Mucosa of descending colon (tissue), 3 donors: Measurements from ENCODE around the gene SEMA3B. TPM values are rescaled to one million over a fixed set of nuclear protein-coding genes. Genes with fewer than 3 reads are reported as not detected.

Experiments
- ATAC-seq: fragments of 200-7000 bp; cut with Tn5 transposase; one replicate; pipeline ENCODE4 v1.9.1; 2020; ENCODE audit warnings: mild to moderate bottlenecking, moderate library complexity
- DNase-seq, 3 donors: peaks; one replicate each; pipeline ENCODE4 v3.0.0-alpha.2; 2020
- H3K36me3 ChIP-seq: fragments of 200-600 bp; one replicate; pipeline ENCODE4 v1.8.0; 2021; ENCODE audit warnings: low read depth, mild to moderate bottlenecking
- H3K4me1 ChIP-seq: fragments of 200-600 bp; one replicate; pipeline ENCODE4 v1.8.0; 2021; ENCODE audit warnings: low read depth, mild to moderate bottlenecking
- H3K4me3 ChIP-seq: fragments of 200-600 bp; one replicate; pipeline ENCODE4 v1.8.0; 2021; ENCODE audit warnings: mild to moderate bottlenecking
- H3K9me3 ChIP-seq: fragments of 200-600 bp; one replicate; pipeline ENCODE4 v1.8.0; 2021; ENCODE audit warnings: mild to moderate bottlenecking
- CTCF ChIP-seq: fragments of 200-600 bp; IDR thresholded peaks from one replicate; pipeline ENCODE4 v1.8.0; 2022; ENCODE audit warnings: antibody characterized with exemption, mild to moderate bottlenecking
- intact Hi-C, 2 donors: fragments of 100-400 bp; cut with DNase I in 1 of 2; cut with micrococcal nuclease in 1 of 2; formaldehyde crosslinking; loops; one replicate each; pipeline versions ENCODE4 v1.11.0 to v1.11.1; 2022; cut with DNase I, micrococcal nuclease
- long read RNA-seq, 2 donors: library from polyadenylated mRNA; unstranded; transcript quantifications; one replicate each; pipeline ENCODE4 v2.0.0, GENCODE V29; 2019 to 2021
- total RNA-seq, 3 donors: library from RNA; stranded (reverse); fragmentation: NEBNext Ultra II Directional in 2 of 3; extraction: Animal tissue kit (Norgen Biotek cat#: 25700) in 2 of 3; gene quantifications; one replicate each; pipeline versions ENCODE4 v1.2.1 to v1.2.4, GENCODE V29; 2021 to 2023
- donor health status: DM: no; HTN: no; CAD: no; lungs with moderate emphysema.
- donor health status: DM: no; HTN: no; CAD: no.
- donor health status: DM: no; HTN: yes; CAD: no.

Gene SEMA3B
- 100 to 1,000 TPM in 1 of 3 donors, 10 to 100 TPM in 2; 42.0 to 129 (median 59.2) TPM for total RNA-seq
- long read RNA-seq, donor 1, transcript SEMA3B-213 (18 exons, 2,925 nt): minor isoform, 23 of 205 reads
- long read RNA-seq, donor 1, transcript SEMA3B-207 (14 exons, 2,710 nt): minor isoform, 6 of 205 reads
- long read RNA-seq, donor 1, transcript SEMA3B-204 (17 exons, 2,755 nt): major isoform, 37 of 205 reads
- long read RNA-seq, donor 1, transcript SEMA3B-212 (17 exons, 2,958 nt): minor isoform, 32 of 205 reads
- long read RNA-seq, donor 1, partial matches to known transcripts: 34 of 205 reads
- long read RNA-seq, donor 1, other reads (novel, unspliced or antisense): 72 of 205 reads
- long read RNA-seq, donor 2, transcript SEMA3B-212 (17 exons, 2,958 nt): major isoform, 9 of 28 reads
- long read RNA-seq, donor 2, transcript SEMA3B-204 (17 exons, 2,755 nt): minor isoform, 5 of 28 reads
- long read RNA-seq, donor 2, partial matches to known transcripts: 3 of 28 reads
- long read RNA-seq, donor 2, other reads (novel, unspliced or antisense): 11 of 28 reads

GRCh38 chr3:50268703-50269451 is at the start of gene SEMA3B:
SEMA3B (plus strand) TSS chr3:50269147; CDS start chr3:50269241, 94 bp downstream.
- Histone ChIP-seq H3K4me1 (peaks cover 56% of the 10 kb centered on the region), H3K9me3 (no peaks in the 10 kb centered on the region), H3K4me3 (no peak within 1 kb of the TSS), H3K36me3 (no peaks in the 10 kb centered on the region)
- peak; percentile 88 to 92 (median 89) for DNase-seq
- ATAC-seq: peak; percentile 76
- no peak for TF ChIP-seq CTCF
- intact Hi-C loops: no loop called here

DNA sequence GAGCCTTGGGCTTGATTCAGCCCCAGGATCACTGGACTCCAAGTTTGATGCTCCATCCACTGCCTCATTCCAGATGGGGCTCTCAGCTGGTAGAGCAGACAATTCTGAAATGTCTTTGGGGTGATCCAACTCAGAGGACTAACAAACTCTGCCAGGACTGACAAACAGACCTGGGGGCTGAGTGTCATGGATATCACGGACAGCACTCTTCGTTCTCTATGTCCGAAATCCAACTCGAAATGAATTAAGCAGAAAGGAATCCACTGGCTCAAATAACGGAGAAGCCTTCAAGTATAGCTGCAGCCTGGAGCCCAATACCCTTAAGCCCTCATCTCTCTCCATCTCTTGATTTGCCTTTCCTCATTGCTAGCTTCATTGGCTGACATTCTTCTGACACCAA is 49.7 kb upstream of the SEMA3B start:
- no peaks in the 10 kb centered on the region for H3K9me3 ChIP-seq
- H3K4me1 ChIP-seq: no peaks in the 10 kb centered on the region
- H3K4me3 ChIP-seq: no peak overlapping the region
- TF ChIP-seq CTCF: no peak
- no peak for ATAC-seq
- DNase-seq: no peak
- intact Hi-C loops: no loop called here
- no peaks in the 10 kb centered on the region for H3K36me3 ChIP-seq

- Histone ChIP-seq H3K4me1 (no peaks in the 10 kb centered on the region), H3K36me3 (no peaks in the 10 kb centered on the region), H3K4me3 (no peak overlapping the region), H3K9me3 (no peaks in the 10 kb centered on the region)
- intact Hi-C loops: loop anchor here in 1 of 2 donors (10.0 kb wide), 1 partner anchor 55 kb away; the partner anchor contains the start of gene LSMEM2
- DNase-seq: no peak
- no peak for ATAC-seq
- TF ChIP-seq CTCF: no peak
These were observed 48.8 kb upstream of the SEMA3B start for GRCh38 chr3:50220109-50220508.

GRCh38 chr3:50221051-50221410 is 47.9 kb upstream of the SEMA3B start:
- intact Hi-C loops: loop anchor here in 1 of 2 donors (10.0 kb wide), 1 partner anchor 54 kb away; the partner anchor contains the start of gene LSMEM2
- TF ChIP-seq CTCF: no peak
- no peaks in the 10 kb centered on the region for H3K9me3 ChIP-seq
- peaks cover 3% of the 10 kb centered on the region for H3K4me1 ChIP-seq
- ATAC-seq (no peak), DNase-seq (no peak)
- no peaks in the 10 kb centered on the region for H3K36me3 ChIP-seq
- no peak overlapping the region for H3K4me3 ChIP-seq

DNA sequence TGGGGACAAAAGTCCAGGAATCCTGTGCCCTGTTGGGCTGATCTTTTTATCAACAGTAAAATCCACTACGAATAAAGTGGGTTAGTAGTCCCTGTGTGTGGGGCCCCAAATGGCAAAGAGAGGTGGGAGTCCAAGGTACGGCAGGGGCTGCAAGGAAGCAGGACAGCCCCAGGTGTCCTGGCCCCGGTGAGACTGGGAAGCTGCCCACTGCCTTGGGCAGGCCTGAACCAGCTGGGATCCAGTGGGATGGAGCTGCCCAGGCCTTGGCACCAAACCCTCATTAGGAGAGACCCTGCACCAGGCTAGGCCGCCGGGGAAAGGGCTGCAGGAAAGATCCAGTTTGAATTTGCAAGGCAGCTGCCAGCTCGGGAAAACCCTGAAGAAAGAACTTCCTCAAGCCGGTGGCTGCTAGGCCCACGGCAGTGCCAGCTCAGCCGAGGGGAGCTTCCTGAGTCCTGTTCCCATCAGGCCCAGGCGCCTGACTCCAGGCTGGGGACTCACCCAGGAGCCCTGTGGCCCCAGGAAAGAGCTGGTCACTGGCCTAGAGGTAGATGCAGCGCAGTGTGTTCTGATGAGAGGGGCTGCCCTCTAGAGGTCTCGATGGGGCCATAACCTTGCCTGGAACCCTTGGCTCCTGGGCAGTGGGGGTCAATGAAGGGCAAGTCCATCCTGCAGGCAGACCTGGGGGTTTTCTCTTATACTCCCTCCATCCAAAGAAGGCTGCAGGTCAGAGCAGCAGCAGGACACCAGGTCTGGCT is 47.4 kb upstream of the SEMA3B start:
- no peak for TF ChIP-seq CTCF
- intact Hi-C loops: loop anchor here in 1 of 2 donors (10.0 kb wide), 1 partner anchor 53 kb away; the partner anchor contains the start of gene LSMEM2
- no peak for ATAC-seq
- H3K4me3 ChIP-seq: no peak overlapping the region
- H3K9me3 ChIP-seq: no peaks in the 10 kb centered on the region
- peaks cover 6% of the 10 kb centered on the region for H3K4me1 ChIP-seq
- no peaks in the 10 kb centered on the region for H3K36me3 ChIP-seq
- no peak for DNase-seq
